IMR-90 (cell line): ENCODE results near the gene NFIA. TPM values are rescaled to one million over a fixed set of nuclear protein-coding genes. Genes with fewer than 3 reads are reported as not detected.

Experiments used
- ATAC-seq: fragments of 200-7000 bp; cut with Tn5 transposase; 2 replicates; pipeline ENCODE4 v1.9.1; 2020; ENCODE audit warnings: low read depth, mild to moderate bottlenecking, moderate library complexity
- BruUV-seq: library from RNA; stranded (reverse); fragments of 400-500 nt; replicated peaks from 2 replicates; lab custom pipeline; 2021; lab: Mats Ljungman, UMichigan
- CTCF ChIA-PET: fragments of 300-600 bp; formaldehyde crosslinking; extraction: SDS; loops from one replicate; lab custom pipeline; 2021; ENCODE audit warnings: antibody characterized with exemption; lab: Yijun Ruan, JAX
- POLR2A ChIA-PET: fragments of 300-600 bp; sonication (Branson Sonifier 250); formaldehyde crosslinking; loops from one replicate; lab custom pipeline; 2022; ENCODE audit warnings: antibody characterized with exemption; ENCODE audit not compliant: unreplicated experiment; lab: Charles Lee
- DNase-seq: peaks from one replicate; pipeline ENCODE4 v3.0.0; 2013
- H2AFZ ChIP-seq: replicated peaks from 2 replicates; pipeline ENCODE3; 2013; ENCODE audit warnings: low read length, mild to moderate bottlenecking; ENCODE audit not compliant: poor library complexity
- H2AK5ac ChIP-seq: 2 replicates; pipeline ENCODE4 v1.6.1; 2013; ENCODE audit warnings: low read depth, low read length, inconsistent platforms
- H2AK9ac ChIP-seq: replicated peaks from 2 replicates; pipeline ENCODE3; 2013; ENCODE audit warnings: mild to moderate bottlenecking, low read depth, low read length, moderate library complexity; ENCODE audit not compliant: poor library complexity
- H2BK120ac ChIP-seq: 2 replicates; pipeline ENCODE4 v1.6.1; 2013; ENCODE audit warnings: low read depth, low read length, inconsistent platforms
- H2BK15ac ChIP-seq: 3 replicates; pipeline ENCODE4 v1.6.1; 2013; ENCODE audit warnings: low read depth, low read length, inconsistent platforms
- H2BK20ac ChIP-seq: 2 replicates; pipeline ENCODE4 v1.6.1; 2013; ENCODE audit warnings: low read depth, mild to moderate bottlenecking, inconsistent platforms, low read length, moderate library complexity
- H2BK5ac ChIP-seq: 2 replicates; pipeline ENCODE4 v1.6.1; 2013; ENCODE audit warnings: mild to moderate bottlenecking, low read depth, low read length, inconsistent platforms; ENCODE audit not compliant: poor library complexity, severe bottlenecking
- H3K14ac ChIP-seq: replicated peaks from 2 replicates; pipeline ENCODE4 v1.6.1; 2013; ENCODE audit warnings: low read depth, low read length, inconsistent platforms
- H3K18ac ChIP-seq: 2 replicates; pipeline ENCODE4 v1.6.1; 2013; ENCODE audit warnings: low read depth, low read length, control low read depth
- H3K23ac ChIP-seq: 2 replicates; pipeline ENCODE4 v1.6.1; 2013; ENCODE audit warnings: low read depth, low read length, inconsistent platforms
- H3K27ac ChIP-seq: 2 replicates; pipeline ENCODE4 v1.5.1; 2013; ENCODE audit warnings: mild to moderate bottlenecking, control low read depth, low read length; ENCODE audit not compliant: insufficient read depth
- H3K27me3 ChIP-seq: 2 replicates; pipeline ENCODE4 v1.6.1; 2013; ENCODE audit warnings: low read length; ENCODE audit not compliant: control insufficient read depth, insufficient read depth
- H3K36me3 ChIP-seq: 2 replicates; pipeline ENCODE4 v1.6.1; 2013; ENCODE audit warnings: low read length, mixed read lengths; ENCODE audit not compliant: control insufficient read depth, insufficient read depth
- H3K4ac ChIP-seq: 2 replicates; pipeline ENCODE4 v1.6.1; 2013; ENCODE audit warnings: low read depth, low read length, inconsistent platforms
- H3K4me1 ChIP-seq: 2 replicates; pipeline ENCODE4 v1.6.1; 2013; ENCODE audit warnings: low read length, mixed read lengths; ENCODE audit not compliant: control insufficient read depth, insufficient read depth
- H3K4me2 ChIP-seq: 2 replicates; pipeline ENCODE4 v1.6.1; 2013; ENCODE audit warnings: low read depth, mild to moderate bottlenecking, control low read depth, low read length, moderate library complexity
- H3K4me3 ChIP-seq: 2 replicates; pipeline ENCODE4 v1.5.1; 2013; ENCODE audit warnings: low read depth, mild to moderate bottlenecking, control low read depth, low read length, moderate library complexity; ENCODE audit not compliant: insufficient read depth
- H3K56ac ChIP-seq: 2 replicates; pipeline ENCODE4 v1.6.1; 2013; ENCODE audit warnings: low read length, inconsistent platforms; ENCODE audit not compliant: insufficient read depth; ENCODE audit errors: extremely low read depth
- H3K79me1 ChIP-seq, 2 experiments: 2 replicates each; pipeline ENCODE4 v1.6.1; 2013; ENCODE audit warnings: low read length in 2 of 2, inconsistent platforms in 1 of 2, low read depth in 1 of 2
- H3K9ac ChIP-seq: 2 replicates; pipeline ENCODE4 v1.6.1; 2013; ENCODE audit warnings: low read depth, low read length, control low read depth
- H3K9me1 ChIP-seq: 2 replicates; pipeline ENCODE4 v1.6.1; 2013; ENCODE audit warnings: low read length, inconsistent platforms; ENCODE audit not compliant: insufficient read depth
- H3K9me3 ChIP-seq: 2 replicates; pipeline ENCODE4 v1.6.1; 2013; ENCODE audit warnings: low read length; ENCODE audit not compliant: control insufficient read depth, insufficient read depth
- H4K20me1 ChIP-seq: 2 replicates; pipeline ENCODE4 v1.6.1; 2013; ENCODE audit warnings: low read length, inconsistent platforms; ENCODE audit not compliant: insufficient read depth
- H4K5ac ChIP-seq: 2 replicates; pipeline ENCODE4 v1.6.1; 2013; ENCODE audit warnings: mild to moderate bottlenecking, low read depth, low read length, control low read depth
- H4K8ac ChIP-seq, 2 experiments: 2 replicates each; pipeline ENCODE4 v1.6.1; 2013; ENCODE audit warnings: low read depth in 2 of 2, low read length in 2 of 2, control low read depth in 1 of 2, inconsistent platforms in 1 of 2
- H4K91ac ChIP-seq: 2 replicates; pipeline ENCODE4 v1.6.1; 2013; ENCODE audit warnings: low read depth, low read length, inconsistent platforms; ENCODE audit not compliant: insufficient read depth
- FOS ChIP-seq: fragments of 150-350 bp; IDR thresholded peaks from 2 replicates; pipeline ENCODE4 v1.6.1; 2016; ENCODE audit warnings: low read depth, low read length
- MAFK ChIP-seq: IDR thresholded peaks from 2 replicates; pipeline ENCODE4 v1.6.1; 2012; ENCODE audit warnings: low read depth, low read length, improper control_type of control experiment
- MAZ ChIP-seq: IDR thresholded peaks from 2 replicates; pipeline ENCODE4 v1.6.1; 2012; ENCODE audit warnings: low read depth, mild to moderate bottlenecking, low read length, improper control_type of control experiment, moderate library complexity, borderline replicate concordance
- NFE2L2 ChIP-seq: fragments of 150-350 bp; IDR thresholded peaks from 2 replicates; pipeline ENCODE4 v1.6.1; 2016; ENCODE audit warnings: low read depth, mild to moderate bottlenecking, low read length
- RAD21 ChIP-seq: IDR thresholded peaks from 2 replicates; pipeline ENCODE4 v1.6.1; 2012; ENCODE audit warnings: low read length, improper control_type of control experiment
- RCOR1 ChIP-seq: IDR thresholded peaks from 2 replicates; pipeline ENCODE4 v1.6.1; 2012; ENCODE audit warnings: mild to moderate bottlenecking, low read length, improper control_type of control experiment; ENCODE audit not compliant: insufficient replicate concordance
- RFX5 ChIP-seq: IDR thresholded peaks from 2 replicates; pipeline ENCODE4 v1.8.0; 2012; ENCODE audit warnings: low read depth, mild to moderate bottlenecking, low read length, moderate library complexity
- SMC3 ChIP-seq: fragments of 150-350 bp; IDR thresholded peaks from 2 replicates; pipeline ENCODE4 v1.6.1; 2016; ENCODE audit warnings: low read depth, mild to moderate bottlenecking, antibody characterized with exemption, low read length, moderate library complexity
- WGBS, 2 experiments: methylation state at CpG; one replicate each; pipeline versions ENCODE4 v1.1.5 to v1.1.7; 2013; ENCODE audit warnings: missing lambda C conversion rate in 2 of 2; ENCODE audit not compliant: insufficient read length in 1 of 2; ENCODE audit errors: extremely low coverage in 2 of 2; 5-methylcytosine and 5-hydroxymethylcytosine counted together
- dilution Hi-C: fragments of 300-500 bp; cut with HindIII; formaldehyde crosslinking; loops from one replicate; pipeline ENCODE4 v1.14.3; 2018; ENCODE audit warnings: low sequenced_read_pairs; ENCODE audit not compliant: unreplicated experiment
- in situ Hi-C: fragments of 300-500 bp; cut with MboI; formaldehyde crosslinking; loops from 3 replicates; pipeline ENCODE4 v1.14.3; 2019; ENCODE audit warnings: low sequenced_read_pairs, inconsistent platforms, mixed read lengths
- intact Hi-C: fragments of 100-400 bp; cut with micrococcal nuclease; formaldehyde crosslinking; loops from 2 replicates; pipeline ENCODE4 v1.10.0; 2022
- polyA plus RNA-seq, 3 experiments: library from polyadenylated mRNA; depleted of rRNA; stranded (reverse); fragments of >200 nt; gene quantifications; 2 replicates each; pipeline ENCODE4 v1.2.3, GENCODE V29; 2012; ENCODE audit warnings: low replicate concordance in 1 of 3
- total RNA-seq: library from RNA; depleted of rRNA; stranded (reverse); fragments of >200 nt; gene quantifications from 2 replicates; pipeline ENCODE4 v1.2.3, GENCODE V29; 2012
- TF ChIP-seq, protein P1 (sequence below): fragments of 150-350 bp; IDR thresholded peaks from 2 replicates; pipeline ENCODE4 v1.6.1; 2017; ENCODE audit warnings: mild to moderate bottlenecking, antibody characterized with exemption, low read length, low read depth

NFIA gene
- total and polyA plus RNA-seq, 2 of the 4 experiments (the other 2 are of a cell fraction) = 1.6 to 2.2 TPM

DNA sequence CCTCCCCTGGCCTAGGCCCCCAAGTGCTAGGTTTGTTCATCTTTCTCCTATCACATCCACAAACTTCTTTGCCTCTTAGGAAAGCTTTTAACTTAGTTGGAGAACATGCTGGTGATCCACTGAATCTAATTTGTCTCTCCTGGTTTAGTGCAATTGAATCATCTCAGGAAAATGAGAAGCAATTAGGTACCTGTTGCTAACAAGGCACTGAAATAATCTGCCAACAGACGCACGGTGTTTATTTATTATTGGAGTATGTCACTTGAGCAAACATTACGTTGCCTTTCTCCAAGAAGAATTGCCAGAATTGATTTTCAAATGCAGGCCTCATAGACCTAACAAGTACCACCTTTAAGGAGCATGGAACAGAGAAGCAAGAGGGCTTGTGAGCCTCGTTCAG lies 309.4 kb downstream of the NFIA start:
- DNase-seq (no peak), ATAC-seq (no peak)
- H4K20me1 ChIP-seq = no peaks in the 10 kb centered on the region
- H3K4ac ChIP-seq = no peak overlapping the region
- H3K14ac ChIP-seq = no peak overlapping the region
- no peak overlapping the region for H3K9ac ChIP-seq
- TF ChIP-seq MAFK (no peak), RFX5 (no peak), MAZ (no peak), RCOR1 (no peak), SMC3 (no peak), FOS (no peak), RAD21 (no peak), NFE2L2 (no peak)
- TF ChIP-seq, protein P1, sequence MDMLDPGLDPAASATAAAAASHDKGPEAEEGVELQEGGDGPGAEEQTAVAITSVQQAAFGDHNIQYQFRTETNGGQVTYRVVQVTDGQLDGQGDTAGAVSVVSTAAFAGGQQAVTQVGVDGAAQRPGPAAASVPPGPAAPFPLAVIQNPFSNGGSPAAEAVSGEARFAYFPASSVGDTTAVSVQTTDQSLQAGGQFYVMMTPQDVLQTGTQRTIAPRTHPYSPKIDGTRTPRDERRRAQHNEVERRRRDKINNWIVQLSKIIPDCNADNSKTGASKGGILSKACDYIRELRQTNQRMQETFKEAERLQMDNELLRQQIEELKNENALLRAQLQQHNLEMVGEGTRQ = no peak
- POLR2A ChIA-PET = no interaction called here
- in situ Hi-C loops = no loop called here
- H4K8ac ChIP-seq = no peak overlapping the region
- H2AFZ ChIP-seq = no peak overlapping the region
- no peak overlapping the region for H4K5ac ChIP-seq
- BruUV-seq = no TSS peak
- no peak overlapping the region for H3K18ac ChIP-seq
- no peaks in the 10 kb centered on the region for H3K79me1 ChIP-seq
- no peak overlapping the region for H3K23ac ChIP-seq
- no peaks in the 10 kb centered on the region for H3K4me1 ChIP-seq
- no peaks in the 10 kb centered on the region for H3K27me3 ChIP-seq
- H3K4me2 ChIP-seq = no peak overlapping the region
- H3K9me1 ChIP-seq = no peaks in the 10 kb centered on the region
- H2BK5ac ChIP-seq = no peak overlapping the region
- intact Hi-C loops = no loop called here
- no peak overlapping the region for H2AK9ac ChIP-seq
- no peak overlapping the region for H2BK120ac ChIP-seq
- H2BK15ac ChIP-seq = no peak overlapping the region
- H2BK20ac ChIP-seq = no peak overlapping the region
- H3K36me3 ChIP-seq = no peaks in the 10 kb centered on the region
- no peak overlapping the region for H3K56ac ChIP-seq
- no peak overlapping the region for H3K4me3 ChIP-seq
- H2AK5ac ChIP-seq = no peak overlapping the region
- H3K27ac ChIP-seq = no peak overlapping the region
- CTCF ChIA-PET = no interaction called here
- H3K9me3 ChIP-seq = no peaks in the 10 kb centered on the region; the same call in 1 of the 2 replicates
- dilution Hi-C loops = no loop called here
- H4K91ac ChIP-seq = no peak overlapping the region
- WGBS, 2 experiments = no CpG with 5 or more reads among the region's 4 CpGs
